Measurements from ENCODE around the gene MAN1C1.

Gene MAN1C1

DNA sequence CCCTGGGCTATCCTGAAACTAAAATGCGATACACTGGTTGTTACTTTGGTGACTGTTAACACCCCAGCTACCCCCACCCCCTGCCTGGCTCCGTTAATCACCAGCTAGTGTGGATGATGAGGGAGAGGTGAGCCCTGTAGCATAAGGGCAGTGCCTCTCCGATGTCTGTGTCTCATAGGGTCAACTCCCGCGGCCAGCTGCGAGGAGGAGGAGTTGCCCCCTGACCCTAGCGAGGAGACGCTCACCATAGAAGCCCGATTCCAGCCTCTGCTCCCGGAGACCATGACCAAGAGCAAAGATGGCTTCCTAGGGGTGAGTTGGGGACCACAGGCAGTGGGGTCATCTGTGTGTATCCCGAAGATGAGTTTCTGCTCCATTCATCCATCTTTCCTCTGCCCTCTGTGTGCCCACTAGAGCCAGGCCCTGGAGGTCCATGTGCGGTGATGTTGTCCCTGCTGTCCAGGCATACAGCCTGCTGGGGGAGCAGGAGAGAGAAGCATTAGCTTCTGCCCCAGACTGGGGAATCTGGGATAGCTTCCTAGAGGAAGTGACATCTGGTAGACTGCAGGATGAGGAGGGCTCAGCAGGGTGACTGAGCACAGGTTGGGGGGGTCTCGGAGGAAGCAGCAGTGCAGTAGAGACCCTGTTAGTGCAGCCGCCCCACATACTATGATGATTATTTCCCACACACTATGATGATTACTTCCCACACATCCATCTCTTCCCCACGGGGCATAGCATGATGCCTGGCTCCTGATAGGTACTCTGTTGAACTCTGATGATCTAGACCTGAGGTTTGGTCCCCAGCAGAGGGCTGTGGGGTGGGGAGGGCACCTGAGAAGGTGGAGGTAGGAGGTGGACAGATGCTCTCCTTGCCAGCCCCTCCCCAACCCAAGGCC is 188.6 kb downstream of the MAN1C1 start:
- DNase-seq, result no peak

DNA sequence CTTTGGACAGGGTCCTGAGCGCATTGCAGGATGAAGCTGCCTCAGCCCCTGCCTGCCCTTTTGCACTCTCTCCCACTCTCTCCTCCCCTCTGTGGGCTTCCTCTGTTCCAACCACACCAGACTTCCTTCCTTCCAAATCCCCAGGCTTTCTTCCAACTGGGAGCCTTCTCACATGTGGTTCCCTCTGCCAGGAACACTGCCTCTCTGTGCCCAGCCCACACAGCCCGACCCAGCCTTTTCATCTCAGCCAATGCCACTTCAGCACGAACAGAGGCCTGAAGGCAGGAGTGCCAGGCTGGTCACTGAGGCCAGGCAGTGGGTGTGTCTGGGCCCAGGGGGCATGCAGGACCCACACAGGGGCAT is 189.3 kb downstream of the MAN1C1 start:
- DNase-seq, result peak; percentile 20 to 43

DNA sequence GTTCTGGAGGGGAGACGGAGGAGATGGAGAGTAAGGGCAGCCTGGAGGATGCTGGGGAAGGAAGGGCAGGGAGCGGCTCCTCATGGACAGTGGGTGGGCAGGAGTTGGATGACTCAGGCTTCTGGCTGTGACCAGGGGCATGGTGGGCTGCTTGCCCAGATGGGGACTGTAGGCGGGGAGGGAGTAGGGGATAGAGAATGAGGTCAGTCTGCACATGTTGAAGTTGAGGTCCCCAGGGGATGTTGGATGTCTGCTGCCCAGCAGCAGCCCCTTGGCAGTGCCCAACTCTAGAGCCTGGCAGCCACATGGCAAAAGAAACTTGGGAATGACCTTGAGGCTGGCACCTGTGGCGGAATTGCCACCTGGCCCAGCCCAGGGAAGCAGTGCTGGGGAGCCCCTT is 189.8 kb downstream of the MAN1C1 start:
- peak; percentile 12 to 36 for DNase-seq

DNA sequence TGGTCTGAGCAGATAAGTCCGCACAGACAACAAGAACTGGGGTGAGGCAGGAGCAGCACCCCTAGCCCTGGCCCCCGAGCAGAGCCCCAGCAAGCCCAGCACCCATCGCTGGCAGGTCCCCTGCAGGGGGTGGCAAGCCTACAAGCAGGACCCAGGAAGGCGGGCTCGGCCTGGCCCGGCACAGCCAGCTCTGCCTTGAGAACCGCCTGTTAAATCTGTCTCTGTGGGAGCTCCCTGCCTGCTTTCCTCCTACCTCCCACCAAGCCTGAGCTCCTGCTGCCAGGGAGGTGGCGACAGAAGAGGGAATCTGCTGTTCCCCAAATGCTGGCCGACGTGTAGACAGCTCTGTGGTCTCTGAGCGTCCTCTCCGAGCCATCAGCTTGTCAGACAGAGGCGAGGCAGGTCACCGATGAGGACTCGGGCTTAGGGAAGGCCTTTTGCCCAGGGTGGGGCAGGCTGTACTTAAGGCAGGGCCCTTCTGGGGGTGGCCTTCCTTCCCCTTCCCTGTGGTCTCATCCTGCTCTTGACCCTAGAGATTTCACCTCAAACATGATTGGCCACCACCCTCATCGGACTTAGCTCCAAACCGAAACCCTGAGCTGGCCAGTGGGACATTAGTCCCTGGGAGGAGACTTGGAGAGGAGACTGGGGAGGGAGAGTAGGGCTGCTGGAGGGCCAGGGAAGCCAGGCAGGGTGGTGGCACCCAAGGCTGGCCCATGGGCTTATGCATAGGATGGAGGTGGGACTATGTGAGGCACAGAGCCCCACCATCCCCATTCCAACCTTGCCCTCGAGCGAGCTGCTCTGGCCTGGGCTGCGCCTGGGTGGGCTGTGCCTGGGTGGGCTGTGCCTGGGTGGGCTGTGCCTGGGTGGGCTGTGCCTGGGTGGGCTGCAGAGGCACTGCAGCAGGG is 191.1 kb downstream of the MAN1C1 start:
- DNase-seq, result peak; percentile 69

GRCh38 chr1:25808481-25809244 is 192.1 kb downstream of the MAN1C1 start:
- no peak for DNase-seq

- peak; percentile 73 to 87 for DNase-seq
Measured at GRCh38 chr1:25809283-25809926, 192.8 kb downstream of the MAN1C1 start.

DNA sequence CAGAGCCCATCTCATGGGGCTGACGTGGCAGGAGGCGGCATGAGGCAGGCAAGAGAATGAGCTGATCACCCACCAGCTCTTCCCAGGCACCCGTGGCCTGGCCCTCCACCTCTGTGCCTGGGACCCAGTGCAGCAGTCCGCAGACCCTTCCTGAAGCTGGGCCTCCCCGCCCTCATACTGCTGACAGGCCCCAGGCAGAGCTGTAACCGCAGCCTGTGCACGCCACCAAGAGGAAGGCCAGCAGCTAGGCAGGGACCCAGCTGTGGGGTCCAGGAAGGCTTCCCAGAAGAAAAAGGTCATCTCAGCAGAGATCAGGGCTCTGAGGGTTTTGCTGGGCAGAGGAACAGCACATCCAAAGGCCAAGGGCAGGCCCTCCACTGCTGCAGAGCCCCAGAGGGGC is 193.3 kb downstream of the MAN1C1 start:
- DNase-seq, result no peak

- peak; percentile 71 for DNase-seq
Measured at GRCh38 chr1:25810341-25811299, 194.0 kb downstream of the MAN1C1 start.

DNA sequence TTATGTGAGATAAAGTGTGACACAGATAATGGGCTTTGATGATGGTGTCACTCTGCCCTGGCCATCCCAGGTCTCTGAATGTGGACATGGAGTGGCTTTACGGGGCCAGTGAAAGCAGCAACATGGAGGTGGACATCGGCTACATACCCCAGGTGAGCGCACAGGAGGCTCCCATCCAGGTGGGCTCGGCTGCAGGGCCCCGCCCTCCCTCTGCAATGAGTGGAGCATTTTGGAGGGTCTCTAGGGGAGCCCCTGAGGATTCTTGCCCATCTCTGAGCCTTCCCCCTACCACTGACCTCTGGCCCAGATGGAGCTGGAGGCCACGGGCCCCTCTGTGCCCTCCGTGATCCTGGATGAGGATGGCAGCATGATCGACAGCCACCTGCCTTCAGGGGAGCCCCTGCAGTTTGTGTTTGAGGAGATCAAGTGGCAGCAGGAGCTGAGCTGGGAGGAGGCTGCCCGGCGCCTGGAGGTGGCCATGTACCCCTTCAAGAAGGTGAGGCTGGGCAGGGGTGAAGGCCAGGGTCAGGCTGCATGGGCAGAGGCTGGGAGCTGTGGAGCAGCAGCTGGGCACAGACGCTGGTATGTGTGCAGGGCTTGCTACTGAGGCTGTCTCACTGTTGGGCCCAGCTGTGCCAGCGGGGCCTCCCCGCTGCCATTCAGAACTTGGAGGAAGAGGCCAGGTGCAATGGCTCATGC is 194.9 kb downstream of the MAN1C1 start:
- DNase-seq, result no peak

DNA sequence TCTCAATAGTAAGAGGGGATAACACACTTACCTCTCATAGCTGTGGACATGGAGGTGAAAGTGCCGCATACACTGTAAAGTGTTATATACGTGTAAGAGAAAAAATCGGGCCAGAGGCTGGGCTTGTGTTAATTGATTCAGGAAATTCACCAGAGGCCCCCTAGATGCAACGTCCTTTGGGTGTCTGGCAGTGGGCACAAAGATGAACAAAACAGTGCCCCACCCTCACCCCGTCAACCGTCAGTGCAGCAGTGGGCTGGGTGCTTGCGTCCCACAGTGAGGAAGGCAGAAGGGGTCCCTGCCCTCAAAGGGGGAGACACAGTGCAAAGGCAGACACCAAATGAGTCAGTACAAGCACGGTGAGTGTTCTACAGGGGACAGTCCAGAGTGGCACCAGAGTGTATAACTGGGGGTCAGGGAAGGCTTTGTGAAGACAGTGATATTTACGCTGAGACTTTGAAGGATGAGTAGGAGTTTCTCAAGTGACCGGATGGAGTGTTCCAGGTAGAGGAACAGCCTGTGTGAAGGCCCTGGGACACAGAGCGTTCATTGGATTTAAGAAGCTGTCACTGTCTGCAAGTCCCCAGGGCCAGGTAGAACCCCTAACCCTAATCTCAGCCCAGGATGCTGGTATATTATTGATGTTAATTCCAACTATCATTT is 196.6 kb downstream of the MAN1C1 start:
- DNase-seq, result no peak

DNA sequence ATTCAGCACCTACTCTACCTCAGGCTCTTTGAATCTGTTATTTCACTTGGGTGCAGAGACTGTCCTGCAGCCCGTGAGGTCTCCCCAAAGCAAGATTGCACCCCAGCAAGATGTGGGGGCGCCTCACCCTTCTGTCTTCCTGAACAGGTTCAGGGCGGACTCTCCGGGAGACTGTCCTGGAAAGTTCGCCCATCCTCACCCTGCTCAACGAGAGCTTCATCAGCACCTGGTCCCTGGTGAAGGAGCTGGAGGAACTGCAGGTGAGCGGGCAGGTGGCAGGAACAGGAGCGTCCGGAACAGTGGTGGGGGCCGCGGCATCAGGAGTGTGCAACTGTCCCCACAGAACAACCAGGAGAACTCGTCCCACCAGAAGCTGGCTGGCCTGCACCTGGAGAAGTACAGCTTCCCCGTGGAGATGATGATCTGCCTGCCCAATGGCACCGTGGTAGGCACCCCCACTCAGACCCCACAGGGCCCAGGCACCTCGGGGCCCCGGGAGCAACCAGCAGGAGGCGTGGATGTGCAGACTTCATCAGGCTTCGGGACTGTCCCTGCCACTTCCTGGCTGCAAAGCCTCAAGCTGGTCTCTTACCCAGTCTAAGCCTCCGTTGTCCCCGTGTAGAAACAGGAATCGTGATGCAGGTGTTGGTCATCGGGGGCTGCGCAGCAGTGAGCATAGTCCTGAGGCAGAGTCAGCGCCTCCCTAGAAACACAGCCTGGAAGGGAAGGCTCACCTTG is 197.3 kb downstream of the MAN1C1 start:
- DNase-seq, result no peak

GRCh38 chr1:25814549-25815087 is 198.0 kb downstream of the MAN1C1 start:
- DNase-seq, result no peak

- DNase-seq, result no peak
Measured at GRCh38 chr1:25815208-25816111, 198.9 kb downstream of the MAN1C1 start.

DNA sequence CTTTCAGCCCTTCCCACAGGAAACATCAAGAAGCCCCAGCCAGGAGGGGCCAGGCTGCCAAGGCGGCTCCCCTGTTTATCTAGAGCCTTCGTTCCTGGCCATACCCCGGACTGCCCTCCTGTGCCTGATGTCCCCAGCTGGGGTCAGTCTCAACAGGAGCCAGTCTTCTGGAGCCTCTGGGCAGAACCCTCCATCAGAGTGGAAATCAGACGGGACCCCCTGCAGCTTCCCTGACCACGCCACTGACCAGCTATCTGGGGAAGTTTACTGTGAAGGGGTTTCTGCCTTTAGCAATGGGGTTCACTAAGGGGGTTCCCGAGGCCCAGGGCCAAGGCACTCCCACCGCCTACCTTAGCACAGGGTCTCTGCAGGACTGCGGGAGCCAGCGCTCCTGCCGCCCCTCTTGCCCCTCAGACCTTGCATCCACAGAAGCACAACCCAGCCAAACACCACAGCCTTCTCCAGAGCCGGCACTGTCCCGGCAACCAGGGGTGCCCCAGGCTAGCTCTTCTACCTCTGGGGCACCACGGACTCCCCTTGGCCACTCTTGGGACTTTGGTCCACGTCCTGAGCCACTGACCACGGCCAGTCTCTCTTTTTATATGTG is 199.6 kb downstream of the MAN1C1 start:
- DNase-seq, result no peak

DNA sequence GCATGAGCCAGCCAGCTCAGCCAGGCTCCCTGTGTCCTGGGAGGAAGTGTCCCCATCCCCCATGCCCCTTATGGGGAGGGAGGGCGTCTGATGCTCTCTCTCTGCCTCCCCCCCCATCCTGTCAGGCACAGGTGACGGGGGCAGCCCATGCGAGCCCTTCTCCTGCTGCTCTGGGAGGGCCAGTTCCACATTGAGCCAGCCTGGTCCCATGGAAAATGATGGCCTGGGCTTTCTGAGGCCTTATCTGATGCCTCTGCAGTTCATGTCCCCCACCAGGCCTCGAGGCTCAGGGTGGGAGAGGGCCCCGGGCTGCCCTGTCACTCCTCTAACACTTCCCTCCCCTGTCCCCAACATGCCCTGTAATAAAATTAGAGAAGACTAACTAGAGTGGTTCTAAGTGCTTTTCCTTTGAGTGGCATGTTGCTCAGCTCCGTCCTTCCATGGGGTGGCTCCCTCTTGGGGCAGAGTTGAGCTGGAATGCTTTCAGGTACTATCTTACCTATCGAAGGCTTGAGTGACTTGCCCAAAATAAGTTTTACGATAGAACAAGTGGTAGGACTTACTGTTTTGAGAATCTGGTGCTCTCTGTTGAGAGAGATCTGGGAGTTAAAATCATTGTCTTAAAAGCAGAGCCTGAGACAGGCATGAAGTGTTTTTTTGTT is 201.4 kb downstream of the MAN1C1 start:
- DNase-seq, result no peak

- DNase-seq, result no peak
Measured at GRCh38 chr1:25818569-25818968, 202.0 kb downstream of the MAN1C1 start.

Data from inflammatory macrophage (primary cell).